ENCODE data around the gene SAP30L.

DNA sequence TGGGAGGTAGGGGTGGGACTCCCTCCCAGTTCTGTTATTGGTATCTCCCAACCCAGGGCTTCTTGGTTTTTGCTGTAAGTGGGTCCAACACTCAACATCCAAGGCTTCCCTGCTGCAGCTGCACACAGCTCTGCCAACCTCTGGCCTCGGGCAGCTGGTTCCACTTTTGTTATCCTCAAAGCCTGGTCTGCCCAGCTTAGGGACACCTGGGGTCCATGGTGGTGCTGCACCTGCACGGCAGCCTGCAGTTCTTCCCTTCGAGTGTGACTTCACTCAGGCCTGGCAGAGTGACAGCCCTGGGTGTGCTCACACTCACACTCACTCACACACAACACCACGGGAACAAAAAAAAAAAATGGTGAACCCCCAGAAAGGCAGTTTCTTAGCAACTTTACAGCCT is 15.3 kb upstream of the SAP30L start:
- TF ChIP-seq POLR2A (IDR thresholded peaks at IDR 0.05; ENCODE audit: low read depth, low read length) (no peak), SPI1 (IDR thresholded peaks at IDR 0.05; ENCODE audit: low read depth, low read length) (no peak), POLR2AphosphoS5 (IDR thresholded peaks at IDR 0.05; ENCODE audit: low read depth, low read length) (no peak), TAF1 (IDR thresholded peaks at IDR 0.05; ENCODE audit: low read depth, low read length) (no peak)

All from GM12891 (cell line).